Memory B cell (primary cell): ENCODE measurements around the gene MED20.

ENCODE experiments used
- ATAC-seq: fragments of 150-1000 bp; cut with Tn5 transposase; 2 replicates; pipeline ENCODE4 v1.10.0; 2021; ENCODE audit warnings: low read depth, mild to moderate bottlenecking, moderate library complexity
- DNase-seq, 2 donors: peaks; one replicate each; pipeline ENCODE4 v3.0.0; 2022; ENCODE audit warnings: low spot score in 2 of 2
- H3K27ac Mint-ChIP-seq: one replicate; pipeline ENCODE4 v1.8.0; 2022; ENCODE audit warnings: mild to moderate bottlenecking, moderate library complexity, mixed read lengths
- H3K27me3 Mint-ChIP-seq: one replicate; pipeline ENCODE4 v1.8.0; 2022; ENCODE audit warnings: mixed read lengths
- H3K36me3 Mint-ChIP-seq: one replicate; pipeline ENCODE4 v1.8.0; 2022; ENCODE audit warnings: mild to moderate bottlenecking, mixed read lengths
- H3K4me1 Mint-ChIP-seq: one replicate; pipeline ENCODE4 v1.8.0; 2022; ENCODE audit warnings: mixed read lengths
- H3K4me3 Mint-ChIP-seq: one replicate; pipeline ENCODE4 v1.8.0; 2022; ENCODE audit warnings: mild to moderate bottlenecking, moderate library complexity, mixed read lengths
- H3K9me3 Mint-ChIP-seq: one replicate; pipeline ENCODE4 v1.8.0; 2022; ENCODE audit warnings: mixed read lengths

MED20 gene, protein sequence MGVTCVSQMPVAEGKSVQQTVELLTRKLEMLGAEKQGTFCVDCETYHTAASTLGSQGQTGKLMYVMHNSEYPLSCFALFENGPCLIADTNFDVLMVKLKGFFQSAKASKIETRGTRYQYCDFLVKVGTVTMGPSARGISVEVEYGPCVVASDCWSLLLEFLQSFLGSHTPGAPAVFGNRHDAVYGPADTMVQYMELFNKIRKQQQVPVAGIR

DNA sequence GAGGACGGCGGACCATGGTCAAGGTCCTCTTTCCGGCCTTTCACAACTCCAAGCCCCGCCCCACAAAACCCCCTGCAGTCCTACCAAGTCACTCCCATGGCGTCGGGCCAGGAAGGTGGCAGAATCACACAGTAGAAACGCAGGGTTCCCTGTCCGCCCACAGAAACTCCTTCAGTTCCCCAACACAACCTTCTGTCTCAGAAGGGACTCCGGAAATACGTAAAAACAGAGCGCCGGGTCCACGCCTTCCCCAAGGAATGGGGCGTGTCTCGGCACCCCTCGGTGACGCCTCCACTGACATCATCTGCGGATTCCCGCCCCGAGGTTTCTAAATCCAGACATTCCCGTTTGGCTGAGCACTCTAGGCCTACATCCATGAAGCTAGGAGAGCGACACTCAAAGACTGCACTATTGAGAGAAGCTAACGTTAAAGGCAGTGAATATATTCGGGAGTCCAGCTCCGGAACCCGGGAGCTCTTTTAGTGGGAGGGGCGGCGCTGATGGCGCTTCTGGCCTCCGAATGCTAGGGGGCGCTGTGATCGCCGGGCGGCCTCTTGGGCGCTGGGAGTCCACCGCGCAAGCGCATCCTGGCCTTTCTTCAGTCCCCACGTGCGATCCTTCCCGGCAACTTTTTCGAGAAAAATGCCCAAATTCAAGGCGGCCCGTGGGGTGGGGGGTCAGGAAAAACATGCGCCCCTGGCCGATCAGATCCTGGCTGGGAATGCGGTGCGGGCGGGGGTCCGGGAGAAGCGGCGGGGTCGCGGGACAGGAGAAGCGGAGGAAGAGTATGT is at the start of gene MED20, which contains the start of gene BYSL:
Gene MED20, minus strand, starts transcription at position 219 of the 791 bp plus-strand sequence. Its CDS starts 121 bp downstream, at position 98.
Gene BYSL, plus strand, starts transcription at position 579 of the 791 bp plus-strand sequence. Its CDS starts 64 bp downstream, at position 643.
- Mint-ChIP-seq H3K4me3 (peak within 1 kb of the TSS; percentile 100), H3K27ac (peak within 1 kb of the TSS; percentile 99), H3K36me3 (peaks cover 5% of the 10 kb centered on the region), H3K4me1 (peaks cover 36% of the 10 kb centered on the region), H3K27me3 (no peaks in the 10 kb centered on the region), H3K9me3 (no peaks in the 10 kb centered on the region)
- peak; percentile 94 for ATAC-seq
- DNase-seq = peak; percentile 95 to 98

DNA sequence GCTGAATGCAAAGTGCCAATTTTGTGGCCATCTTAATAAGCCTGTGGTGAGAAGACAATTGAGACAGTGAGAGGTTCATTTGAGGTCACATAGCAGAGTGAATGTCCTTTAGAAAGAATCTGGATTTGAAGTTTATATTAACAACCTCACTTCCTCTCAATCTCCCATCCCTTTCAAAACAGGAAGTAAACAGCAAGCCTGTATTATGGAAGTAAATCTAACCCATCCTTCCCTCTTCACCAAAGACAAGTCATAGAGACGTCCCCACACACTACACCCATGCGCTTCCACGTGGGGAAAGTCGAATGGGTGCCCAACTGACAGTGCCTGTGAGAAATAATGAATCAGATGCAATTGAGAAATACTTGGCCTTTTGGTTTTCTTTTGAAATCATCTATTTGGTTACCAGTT is 49.5 kb upstream of the MED20 start:
- ATAC-seq = peak; percentile 24
- peaks cover 18% of the 10 kb centered on the region for H3K4me1 Mint-ChIP-seq
- H3K36me3 Mint-ChIP-seq = peaks cover 3% of the 10 kb centered on the region
- no peak overlapping the region for H3K4me3 Mint-ChIP-seq
- H3K27ac Mint-ChIP-seq = peak overlapping the region; percentile 72
- no peaks in the 10 kb centered on the region for H3K9me3 Mint-ChIP-seq
- H3K27me3 Mint-ChIP-seq = no peaks in the 10 kb centered on the region
- no peak for DNase-seq

- no peak for ATAC-seq
- Mint-ChIP-seq H3K4me3 (no peak overlapping the region), H3K9me3 (no peaks in the 10 kb centered on the region), H3K27me3 (no peaks in the 10 kb centered on the region), H3K36me3 (peaks cover 11% of the 10 kb centered on the region), H3K27ac (no peak overlapping the region), H3K4me1 (peaks cover 23% of the 10 kb centered on the region)
- DNase-seq = no peak
These were observed 46.7 kb upstream of the MED20 start for GRCh38 chr6:41967312-41968287.

GRCh38 chr6:41966961-41967311 is 46.0 kb upstream of the MED20 start:
- Mint-ChIP-seq H3K4me3 (no peak overlapping the region), H3K9me3 (no peaks in the 10 kb centered on the region), H3K27ac (no peak overlapping the region), H3K4me1 (peaks cover 24% of the 10 kb centered on the region), H3K27me3 (no peaks in the 10 kb centered on the region), H3K36me3 (peaks cover 8% of the 10 kb centered on the region)
- ATAC-seq (no peak), DNase-seq (no peak)

- H3K36me3 Mint-ChIP-seq = peaks cover 14% of the 10 kb centered on the region
- H3K27me3 Mint-ChIP-seq = no peaks in the 10 kb centered on the region
- no peak for ATAC-seq
- H3K9me3 Mint-ChIP-seq = no peaks in the 10 kb centered on the region
- DNase-seq = no peak
- H3K4me1 Mint-ChIP-seq = peaks cover 30% of the 10 kb centered on the region
- H3K4me3 Mint-ChIP-seq = no peak overlapping the region
- H3K27ac Mint-ChIP-seq = no peak overlapping the region
These were observed 45.4 kb upstream of the MED20 start for GRCh38 chr6:41966214-41966920.

DNA sequence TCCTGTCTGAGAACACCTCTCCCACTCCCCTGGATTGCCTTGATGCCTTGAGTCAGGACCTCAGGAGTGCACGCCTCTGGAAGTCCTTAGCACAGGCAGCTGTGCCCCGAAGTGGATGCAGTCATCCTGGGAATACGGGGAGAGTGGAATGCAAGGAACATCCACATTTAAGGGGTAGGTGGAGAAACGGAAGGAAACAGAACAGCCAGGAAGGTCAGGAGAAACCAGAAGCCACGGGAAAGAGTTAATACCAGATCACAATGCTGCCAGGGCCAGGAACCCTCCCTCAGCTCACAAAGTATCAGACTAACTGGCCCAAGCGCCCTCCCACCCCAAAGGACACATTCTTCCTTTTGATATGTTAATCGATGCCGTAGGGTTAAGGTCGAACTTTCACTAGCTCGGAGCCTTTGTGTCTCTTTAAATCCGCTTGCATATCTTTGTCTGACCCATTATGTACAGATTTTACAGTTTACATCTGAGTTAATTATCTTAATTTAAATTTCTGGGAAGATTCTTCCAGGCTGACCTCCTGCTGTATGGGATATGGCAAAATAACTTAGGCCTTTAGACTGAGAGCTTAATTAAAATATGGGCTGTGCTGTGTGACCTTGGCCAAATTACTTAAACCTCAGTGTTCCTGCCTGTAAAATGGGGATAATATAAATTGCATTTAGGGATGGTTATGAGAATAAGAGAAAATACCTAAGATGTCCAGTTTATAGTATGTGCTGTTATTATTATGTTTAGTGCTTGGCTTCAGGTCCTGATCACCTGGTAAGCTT is 44.7 kb upstream of the MED20 start:
- no peak overlapping the region for H3K4me3 Mint-ChIP-seq
- DNase-seq (no peak), ATAC-seq (no peak)
- H3K27ac Mint-ChIP-seq = no peak overlapping the region
- no peaks in the 10 kb centered on the region for H3K27me3 Mint-ChIP-seq
- peaks cover 26% of the 10 kb centered on the region for H3K4me1 Mint-ChIP-seq
- H3K9me3 Mint-ChIP-seq = no peaks in the 10 kb centered on the region
- H3K36me3 Mint-ChIP-seq = peaks cover 14% of the 10 kb centered on the region

- ATAC-seq (no peak), DNase-seq (no peak)
- Mint-ChIP-seq H3K27ac (peak overlapping the region; percentile 9), H3K36me3 (peaks cover 17% of the 10 kb centered on the region), H3K27me3 (no peaks in the 10 kb centered on the region), H3K4me1 (peaks cover 20% of the 10 kb centered on the region), H3K4me3 (no peak overlapping the region), H3K9me3 (no peaks in the 10 kb centered on the region)
These were observed 43.4 kb upstream of the MED20 start for GRCh38 chr6:41964201-41964887.

DNA sequence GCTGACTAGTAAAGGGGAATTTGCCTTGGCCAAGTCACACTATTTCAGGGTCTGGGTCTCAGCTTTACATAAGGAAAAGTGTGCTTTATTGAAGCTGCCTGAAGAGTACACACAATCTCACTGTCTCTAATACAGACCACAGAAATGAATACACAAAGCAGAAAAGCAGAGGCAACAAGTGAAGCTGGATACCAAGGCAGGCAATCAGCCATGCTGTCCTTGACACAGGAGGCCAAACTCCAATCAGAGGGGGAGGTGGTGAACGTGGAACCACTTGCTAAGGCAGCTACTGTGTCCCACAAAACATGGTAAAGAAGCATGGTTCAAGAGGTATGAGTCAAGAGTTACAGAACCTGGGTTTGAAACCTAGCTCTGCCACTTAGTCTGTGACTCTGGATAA is 42.4 kb upstream of the MED20 start:
- Mint-ChIP-seq H3K27me3 (no peaks in the 10 kb centered on the region), H3K9me3 (no peaks in the 10 kb centered on the region), H3K4me3 (no peak overlapping the region), H3K36me3 (peaks cover 25% of the 10 kb centered on the region), H3K4me1 (peaks cover 22% of the 10 kb centered on the region), H3K27ac (peak overlapping the region; percentile 78)
- DNase-seq (no peak), ATAC-seq (no peak)

DNA sequence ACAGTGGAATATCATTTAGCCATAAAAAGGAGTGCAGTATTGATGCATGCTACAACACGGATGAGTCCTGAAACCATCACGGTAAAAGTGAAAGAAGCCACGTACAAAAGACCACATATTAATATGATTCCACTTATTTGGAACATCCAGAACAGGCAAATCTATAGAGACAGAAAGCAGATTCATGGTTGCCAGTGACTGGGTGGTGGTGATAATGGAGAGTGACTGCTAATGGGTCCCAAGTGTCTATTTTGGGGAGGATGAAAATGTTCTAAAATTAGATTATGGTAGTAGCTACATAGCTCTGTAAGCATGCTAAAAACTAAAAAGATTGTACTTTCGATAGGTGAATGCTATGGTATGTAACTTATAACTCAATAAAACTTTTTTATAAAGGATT is 39.1 kb upstream of the MED20 start:
- Mint-ChIP-seq H3K9me3 (no peaks in the 10 kb centered on the region), H3K36me3 (peaks cover 27% of the 10 kb centered on the region), H3K4me3 (no peak overlapping the region), H3K27ac (peak overlapping the region; percentile 32), H3K4me1 (peaks cover 17% of the 10 kb centered on the region), H3K27me3 (no peaks in the 10 kb centered on the region)
- ATAC-seq (no peak), DNase-seq (no peak)

DNA sequence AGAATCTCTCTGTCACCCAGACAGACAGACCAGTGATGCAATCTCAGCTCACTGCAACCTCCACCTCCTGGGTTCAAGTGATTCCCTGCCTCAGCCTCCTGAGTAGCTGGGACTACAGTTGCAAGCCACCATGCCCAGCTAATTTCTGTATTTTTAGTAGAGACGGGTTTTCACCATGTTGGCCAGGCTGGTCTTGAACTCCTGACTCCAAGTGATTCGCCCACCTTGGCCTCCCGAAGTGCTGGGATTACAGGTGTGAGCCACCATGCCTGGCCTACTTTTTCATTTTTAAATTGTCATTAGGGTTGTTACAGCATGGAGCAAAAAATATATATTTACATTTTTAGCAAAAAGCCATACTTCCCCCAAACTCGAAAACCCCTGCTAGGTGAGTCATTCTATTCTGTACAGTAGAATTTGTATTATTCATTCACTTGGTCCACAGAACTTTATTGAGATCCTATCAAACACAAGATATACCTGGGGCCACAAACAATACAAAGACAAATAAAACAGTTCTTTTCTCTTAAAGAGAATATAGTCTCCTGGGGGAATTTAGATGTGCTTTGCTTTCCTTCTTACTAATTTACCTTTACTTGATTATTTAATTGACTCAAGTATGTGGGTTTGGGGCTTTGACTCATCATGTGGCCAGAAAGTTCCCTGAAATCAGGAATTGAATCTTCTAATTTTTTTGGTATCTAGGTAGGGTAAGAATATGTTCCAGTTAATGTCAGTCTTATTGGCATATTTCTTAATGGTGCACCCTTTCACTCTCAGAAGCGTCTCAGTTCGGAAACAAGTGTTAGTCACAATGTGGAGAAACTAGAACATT is 37.3 kb upstream of the MED20 start:
- DNase-seq (no peak), ATAC-seq (no peak)
- Mint-ChIP-seq H3K4me3 (no peak overlapping the region), H3K27ac (peak overlapping the region; percentile 47), H3K9me3 (no peaks in the 10 kb centered on the region), H3K36me3 (peaks cover 26% of the 10 kb centered on the region), H3K27me3 (no peaks in the 10 kb centered on the region), H3K4me1 (peaks cover 13% of the 10 kb centered on the region)

DNA sequence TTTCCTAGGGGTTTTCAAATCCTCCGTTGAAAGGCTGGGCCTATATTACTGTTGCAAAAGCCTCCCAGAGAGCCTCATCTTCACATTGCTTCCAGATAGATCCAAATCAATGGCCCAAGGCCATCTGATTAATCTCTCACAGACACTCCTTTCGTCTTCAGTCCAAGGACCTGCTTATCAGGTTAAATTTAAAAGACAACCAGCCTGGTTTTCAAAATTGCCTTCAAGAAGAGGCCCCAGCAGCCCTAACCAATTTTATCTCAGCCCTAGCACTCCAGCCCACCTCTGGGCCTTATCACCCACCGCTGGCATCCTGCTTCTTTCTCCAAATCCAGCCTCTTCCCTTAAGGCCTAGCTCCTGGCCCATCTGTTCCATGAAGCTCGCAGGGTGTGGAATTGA is 36.2 kb upstream of the MED20 start:
- Mint-ChIP-seq H3K4me1 (peaks cover 12% of the 10 kb centered on the region), H3K36me3 (peaks cover 24% of the 10 kb centered on the region), H3K27me3 (no peaks in the 10 kb centered on the region), H3K27ac (no peak overlapping the region), H3K4me3 (no peak overlapping the region), H3K9me3 (no peaks in the 10 kb centered on the region)
- DNase-seq (no peak), ATAC-seq (no peak)

DNA sequence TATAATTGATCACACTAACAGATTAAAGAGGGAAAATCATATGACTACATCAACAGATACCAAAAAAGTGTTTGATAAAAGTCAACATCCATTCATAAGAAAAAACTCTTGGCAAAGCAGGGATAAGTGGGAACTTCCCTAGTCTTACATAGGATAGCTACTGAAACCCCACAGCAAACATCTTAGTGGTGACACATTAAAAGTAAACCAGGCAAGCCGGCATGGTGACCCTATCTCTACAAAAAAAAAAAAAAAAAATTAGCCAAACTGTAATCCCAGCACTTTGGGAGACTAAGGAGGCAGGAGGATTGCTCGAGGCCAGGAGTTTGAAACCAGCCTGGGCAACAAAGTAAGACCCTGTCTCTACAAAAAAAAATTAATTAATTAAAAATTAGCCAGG is 34.5 kb upstream of the MED20 start:
- Mint-ChIP-seq H3K27me3 (no peaks in the 10 kb centered on the region), H3K4me3 (no peak overlapping the region), H3K27ac (no peak overlapping the region), H3K36me3 (peaks cover 20% of the 10 kb centered on the region), H3K9me3 (no peaks in the 10 kb centered on the region), H3K4me1 (peaks cover 8% of the 10 kb centered on the region)
- DNase-seq = no peak
- ATAC-seq = no peak
